Liver (tissue), 3 donors: ENCODE data around the gene SYNPO2.

ENCODE experiments used
- FOXA1 ChIP-seq: IDR thresholded peaks from 2 replicates; pipeline ENCODE4 v1.6.1; 2016; ENCODE audit warnings: antibody characterized with exemption
- GABPA ChIP-seq, 2 donors: IDR thresholded peaks in 1 of 2; conservative IDR thresholded peaks in 1 of 2; 2 replicates each; pipeline ENCODE4 v1.6.1; 2016; ENCODE audit warnings: antibody characterized with exemption in 2 of 2, mild to moderate bottlenecking in 1 of 2, moderate library complexity in 1 of 2
- JUND ChIP-seq, 2 donors: IDR thresholded peaks; 2 replicates each; pipeline ENCODE4 v1.6.1; 2016; ENCODE audit warnings: antibody characterized with exemption in 2 of 2
- RAD21 ChIP-seq, 2 donors: IDR thresholded peaks; 2 replicates each; pipeline ENCODE4 v1.6.1; 2016; ENCODE audit warnings: antibody characterized with exemption in 2 of 2, mild to moderate bottlenecking in 2 of 2
- RXRA ChIP-seq, 2 donors: IDR thresholded peaks; 2 replicates each; pipeline ENCODE4 v1.6.1; 2017 to 2018; ENCODE audit warnings: antibody characterized with exemption in 2 of 2, mild to moderate bottlenecking in 1 of 2
- SP1 ChIP-seq: IDR thresholded peaks from 2 replicates; pipeline ENCODE4 v1.6.1; 2018; ENCODE audit warnings: antibody characterized with exemption, mild to moderate bottlenecking
- TAF1 ChIP-seq: conservative IDR thresholded peaks from 2 replicates; pipeline ENCODE4 v1.6.1; 2016; ENCODE audit warnings: antibody characterized with exemption, mild to moderate bottlenecking
- YY1 ChIP-seq: IDR thresholded peaks from 2 replicates; pipeline ENCODE4 v1.6.1; 2016; ENCODE audit warnings: antibody characterized with exemption, mild to moderate bottlenecking
- TF ChIP-seq, protein P1 (sequence below): fragments of 150-350 bp; IDR thresholded peaks from 2 replicates; pipeline ENCODE4 v1.5.1; 2017; ENCODE audit warnings: improper control_type of control experiment, low read depth, low read length; ENCODE audit not compliant: missing input control
- TF ChIP-seq, protein P2 (sequence below): IDR thresholded peaks from 2 replicates; pipeline ENCODE4 v1.6.1; 2016; ENCODE audit warnings: antibody characterized with exemption, mild to moderate bottlenecking
- donor health status: healthy.
- donor health status: healthy.

DNA sequence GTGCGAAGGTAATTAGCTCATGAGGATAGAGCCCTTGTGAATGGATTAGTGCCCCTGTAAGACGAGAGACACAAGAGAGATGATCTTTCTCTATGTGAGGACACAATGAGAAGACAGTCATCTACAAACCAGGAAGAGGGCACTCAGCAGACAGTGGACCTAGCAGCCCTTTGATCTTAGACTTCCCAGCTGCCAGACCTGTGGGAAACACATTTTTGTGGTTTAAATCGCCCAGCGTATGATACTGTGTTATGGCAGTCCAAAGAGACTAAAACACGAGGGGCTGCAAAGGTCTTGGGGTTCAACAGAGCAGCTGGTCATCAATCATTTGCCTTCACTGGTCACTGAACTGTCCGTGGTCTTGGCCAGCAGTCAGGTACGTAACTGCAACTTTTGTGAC is 9.2 kb upstream of the SYNPO2 start:
- TF ChIP-seq, protein P1, sequence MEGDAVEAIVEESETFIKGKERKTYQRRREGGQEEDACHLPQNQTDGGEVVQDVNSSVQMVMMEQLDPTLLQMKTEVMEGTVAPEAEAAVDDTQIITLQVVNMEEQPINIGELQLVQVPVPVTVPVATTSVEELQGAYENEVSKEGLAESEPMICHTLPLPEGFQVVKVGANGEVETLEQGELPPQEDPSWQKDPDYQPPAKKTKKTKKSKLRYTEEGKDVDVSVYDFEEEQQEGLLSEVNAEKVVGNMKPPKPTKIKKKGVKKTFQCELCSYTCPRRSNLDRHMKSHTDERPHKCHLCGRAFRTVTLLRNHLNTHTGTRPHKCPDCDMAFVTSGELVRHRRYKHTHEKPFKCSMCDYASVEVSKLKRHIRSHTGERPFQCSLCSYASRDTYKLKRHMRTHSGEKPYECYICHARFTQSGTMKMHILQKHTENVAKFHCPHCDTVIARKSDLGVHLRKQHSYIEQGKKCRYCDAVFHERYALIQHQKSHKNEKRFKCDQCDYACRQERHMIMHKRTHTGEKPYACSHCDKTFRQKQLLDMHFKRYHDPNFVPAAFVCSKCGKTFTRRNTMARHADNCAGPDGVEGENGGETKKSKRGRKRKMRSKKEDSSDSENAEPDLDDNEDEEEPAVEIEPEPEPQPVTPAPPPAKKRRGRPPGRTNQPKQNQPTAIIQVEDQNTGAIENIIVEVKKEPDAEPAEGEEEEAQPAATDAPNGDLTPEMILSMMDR = no peak
- TF ChIP-seq SP1 (no peak), TAF1 (no peak), GABPA (IDR thresholded peaks at IDR 0.05 in 1 of 2, conservative IDR thresholded peaks at IDR 0.05 in 1 of 2) (no peak), RXRA (IDR thresholded peaks at IDR 0.05) (no peak), YY1 (no peak), FOXA1 (no peak), RAD21 (IDR thresholded peaks at IDR 0.05) (no peak), JUND (IDR thresholded peaks at IDR 0.05) (no peak)
- TF ChIP-seq, protein P2, sequence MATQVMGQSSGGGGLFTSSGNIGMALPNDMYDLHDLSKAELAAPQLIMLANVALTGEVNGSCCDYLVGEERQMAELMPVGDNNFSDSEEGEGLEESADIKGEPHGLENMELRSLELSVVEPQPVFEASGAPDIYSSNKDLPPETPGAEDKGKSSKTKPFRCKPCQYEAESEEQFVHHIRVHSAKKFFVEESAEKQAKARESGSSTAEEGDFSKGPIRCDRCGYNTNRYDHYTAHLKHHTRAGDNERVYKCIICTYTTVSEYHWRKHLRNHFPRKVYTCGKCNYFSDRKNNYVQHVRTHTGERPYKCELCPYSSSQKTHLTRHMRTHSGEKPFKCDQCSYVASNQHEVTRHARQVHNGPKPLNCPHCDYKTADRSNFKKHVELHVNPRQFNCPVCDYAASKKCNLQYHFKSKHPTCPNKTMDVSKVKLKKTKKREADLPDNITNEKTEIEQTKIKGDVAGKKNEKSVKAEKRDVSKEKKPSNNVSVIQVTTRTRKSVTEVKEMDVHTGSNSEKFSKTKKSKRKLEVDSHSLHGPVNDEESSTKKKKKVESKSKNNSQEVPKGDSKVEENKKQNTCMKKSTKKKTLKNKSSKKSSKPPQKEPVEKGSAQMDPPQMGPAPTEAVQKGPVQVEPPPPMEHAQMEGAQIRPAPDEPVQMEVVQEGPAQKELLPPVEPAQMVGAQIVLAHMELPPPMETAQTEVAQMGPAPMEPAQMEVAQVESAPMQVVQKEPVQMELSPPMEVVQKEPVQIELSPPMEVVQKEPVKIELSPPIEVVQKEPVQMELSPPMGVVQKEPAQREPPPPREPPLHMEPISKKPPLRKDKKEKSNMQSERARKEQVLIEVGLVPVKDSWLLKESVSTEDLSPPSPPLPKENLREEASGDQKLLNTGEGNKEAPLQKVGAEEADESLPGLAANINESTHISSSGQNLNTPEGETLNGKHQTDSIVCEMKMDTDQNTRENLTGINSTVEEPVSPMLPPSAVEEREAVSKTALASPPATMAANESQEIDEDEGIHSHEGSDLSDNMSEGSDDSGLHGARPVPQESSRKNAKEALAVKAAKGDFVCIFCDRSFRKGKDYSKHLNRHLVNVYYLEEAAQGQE = no peak
